ENCODE measurements around the gene SIGMAR1. TPM values are rescaled to one million over a fixed set of nuclear protein-coding genes. Genes with fewer than 3 reads are reported as not detected.

SIGMAR1 gene
- total RNA-seq, 2 donors from 2014 or later, result 77.0 to 131 TPM

GRCh38 chr9:34588671-34589635 is 48.6 kb downstream of the SIGMAR1 start:
- H3K4me1 ChIP-seq (ENCODE audit: control insufficient read depth in 1 of 2, low read depth in 2 of 2), result peaks cover 21 to 51% of the 10 kb centered on the region in 2 donors
- H3K27ac ChIP-seq, result no peak overlapping the region
- H3K36me3 ChIP-seq, result no peaks in the 10 kb centered on the region
- H3K27me3 ChIP-seq (replicated peaks; ENCODE audit: insufficient read depth), result peaks cover 16% of the 10 kb centered on the region
- TF ChIP-seq, protein P1, sequence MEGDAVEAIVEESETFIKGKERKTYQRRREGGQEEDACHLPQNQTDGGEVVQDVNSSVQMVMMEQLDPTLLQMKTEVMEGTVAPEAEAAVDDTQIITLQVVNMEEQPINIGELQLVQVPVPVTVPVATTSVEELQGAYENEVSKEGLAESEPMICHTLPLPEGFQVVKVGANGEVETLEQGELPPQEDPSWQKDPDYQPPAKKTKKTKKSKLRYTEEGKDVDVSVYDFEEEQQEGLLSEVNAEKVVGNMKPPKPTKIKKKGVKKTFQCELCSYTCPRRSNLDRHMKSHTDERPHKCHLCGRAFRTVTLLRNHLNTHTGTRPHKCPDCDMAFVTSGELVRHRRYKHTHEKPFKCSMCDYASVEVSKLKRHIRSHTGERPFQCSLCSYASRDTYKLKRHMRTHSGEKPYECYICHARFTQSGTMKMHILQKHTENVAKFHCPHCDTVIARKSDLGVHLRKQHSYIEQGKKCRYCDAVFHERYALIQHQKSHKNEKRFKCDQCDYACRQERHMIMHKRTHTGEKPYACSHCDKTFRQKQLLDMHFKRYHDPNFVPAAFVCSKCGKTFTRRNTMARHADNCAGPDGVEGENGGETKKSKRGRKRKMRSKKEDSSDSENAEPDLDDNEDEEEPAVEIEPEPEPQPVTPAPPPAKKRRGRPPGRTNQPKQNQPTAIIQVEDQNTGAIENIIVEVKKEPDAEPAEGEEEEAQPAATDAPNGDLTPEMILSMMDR (IDR thresholded peaks at IDR 0.05), result no peak
- ATAC-seq (ENCODE audit: insufficient number of reproducible peaks, low FRiP score, low read depth) (no peak), DNase-seq (ENCODE audit: low spot score) (no peak)
- no peaks in the 10 kb centered on the region for H3K9me3 ChIP-seq
- H3K4me3 ChIP-seq, result peak overlapping the region; percentile 69

- no peak for DNase-seq (ENCODE audit: low spot score)
- Histone ChIP-seq H3K27me3 (replicated peaks; ENCODE audit: insufficient read depth) (peaks cover 16% of the 10 kb centered on the region), H3K27ac (no peak overlapping the region), H3K4me3 (no peak overlapping the region), H3K36me3 (no peaks in the 10 kb centered on the region), H3K4me1 (ENCODE audit: control insufficient read depth in 1 of 2, low read depth in 2 of 2) (peaks cover 16 to 34% of the 10 kb centered on the region in 2 donors), H3K9me3 (no peaks in the 10 kb centered on the region)
- no peak for ATAC-seq (ENCODE audit: insufficient number of reproducible peaks, low FRiP score, low read depth)
- TF ChIP-seq, protein P1 (IDR thresholded peaks at IDR 0.05), result no peak
These were observed 50.3 kb downstream of the SIGMAR1 start for GRCh38 chr9:34587271-34587670.

GRCh38 chr9:34585946-34586669 is 51.5 kb downstream of the SIGMAR1 start:
- H3K4me1 ChIP-seq (ENCODE audit: control insufficient read depth in 1 of 2, low read depth in 2 of 2), result peaks cover 16 to 25% of the 10 kb centered on the region in 2 donors
- no peak for DNase-seq (ENCODE audit: low spot score)
- H3K36me3 ChIP-seq, result no peaks in the 10 kb centered on the region
- H3K9me3 ChIP-seq, result no peaks in the 10 kb centered on the region
- TF ChIP-seq, protein P1 (IDR thresholded peaks at IDR 0.05), result no peak
- peaks cover 16% of the 10 kb centered on the region for H3K27me3 ChIP-seq (replicated peaks; ENCODE audit: insufficient read depth)
- no peak overlapping the region for H3K27ac ChIP-seq
- no peak for ATAC-seq (ENCODE audit: insufficient number of reproducible peaks, low FRiP score, low read depth)
- H3K4me3 ChIP-seq, result no peak overlapping the region

- no peak overlapping the region for H3K27ac ChIP-seq
- H3K4me3 ChIP-seq, result no peak overlapping the region
- no peak for ATAC-seq (ENCODE audit: insufficient number of reproducible peaks, low FRiP score, low read depth)
- H3K27me3 ChIP-seq (replicated peaks; ENCODE audit: insufficient read depth), result peaks cover 16% of the 10 kb centered on the region
- H3K4me1 ChIP-seq (ENCODE audit: control insufficient read depth in 1 of 2, low read depth in 2 of 2), result peaks cover 7 to 13% of the 10 kb centered on the region in 2 donors
- no peaks in the 10 kb centered on the region for H3K36me3 ChIP-seq
- no peak for DNase-seq (ENCODE audit: low spot score)
- TF ChIP-seq, protein P1 (IDR thresholded peaks at IDR 0.05), result no peak
- H3K9me3 ChIP-seq, result no peaks in the 10 kb centered on the region
These were observed 52.6 kb downstream of the SIGMAR1 start for GRCh38 chr9:34584970-34585369.

Other genes with a start within 250 kb of the SIGMAR1 start
- gene FAM219A, start 179.2 kb downstream of the SIGMAR1 start, total RNA-seq, result 10 to 100 TPM; 19.2 to 20.2 TPM
- not detected for gene DNAI1, start 179.0 kb downstream of the SIGMAR1 start, total RNA-seq
- not detected for gene ENHO, start 114.8 kb downstream of the SIGMAR1 start, total RNA-seq
- gene CNTFR, start 48.1 kb downstream of the SIGMAR1 start, total RNA-seq, result 10 to 100 TPM in 1 of 2 donors, 1 to 10 TPM in 1; 8.7 to 13.7 TPM
- gene RPP25L, start 25.7 kb downstream of the SIGMAR1 start, total RNA-seq, result 1 to 10 TPM; 5.5 to 8.7 TPM
- 10 to 100 TPM; 48.1 to 70.4 TPM for gene DCTN3, start 17.3 kb downstream of the SIGMAR1 start, total RNA-seq
- not detected for gene ARID3C, start 8.7 kb downstream of the SIGMAR1 start, total RNA-seq
- 10 to 100 TPM; 67.7 to 78.4 TPM for gene GALT, start 8.9 kb upstream of the SIGMAR1 start, total RNA-seq
- 10 to 100 TPM; 81.3 to 99.0 TPM for gene IL11RA, start 14.4 kb upstream of the SIGMAR1 start, total RNA-seq
- not detected for gene CCL27, start 24.9 kb upstream of the SIGMAR1 start, total RNA-seq
- 1 to 10 TPM; 5.4 to 8.0 TPM for gene CCL19, start 53.5 kb upstream of the SIGMAR1 start, total RNA-seq
- gene CCL21, start 72.3 kb upstream of the SIGMAR1 start, total RNA-seq, result 1 to 10 TPM in 1 of 2 donors, not detected in 1; 9.3 TPM